NCI-H187 treated with DMSO at 0.1 percent for 48 hours (cell line): ENCODE results near the gene ALDH9A1.
"Not testable (repeated sequence)": the region's sequence is repeated elsewhere in the genome, so short reads cannot be mapped to it uniquely, and the experiment has no call there.

Experiments
- DNase-seq: peaks from one replicate; lab custom pipeline; 2025; lab: John Stamatoyannopoulos, UW

The ALDH9A1 gene

DNA sequence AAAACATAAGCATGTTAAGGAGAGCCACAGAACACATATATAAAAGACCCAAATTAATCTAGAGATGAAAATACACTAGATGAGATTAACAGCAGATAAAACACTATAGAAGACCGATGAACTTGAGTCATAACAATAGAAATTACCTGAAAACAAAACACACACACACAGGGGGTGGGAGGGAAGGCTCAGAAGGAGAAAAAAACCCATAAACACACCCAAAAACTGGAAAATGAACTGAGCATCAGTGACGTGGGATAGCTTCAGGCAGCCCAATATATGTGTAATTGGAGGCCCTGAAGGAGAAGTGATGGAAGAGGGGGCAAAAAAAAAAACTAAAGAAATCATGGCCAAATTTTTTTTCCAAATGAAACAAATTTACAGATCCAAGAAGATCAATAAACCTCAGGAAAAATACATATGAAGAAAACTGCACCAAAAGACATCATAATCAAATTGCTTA lies 11.4 kb downstream of the ALDH9A1 start:
- no peak for DNase-seq

- DNase-seq = no peak
Measured at GRCh38 chr1:165686121-165686970, 12.0 kb downstream of the ALDH9A1 start.

DNA sequence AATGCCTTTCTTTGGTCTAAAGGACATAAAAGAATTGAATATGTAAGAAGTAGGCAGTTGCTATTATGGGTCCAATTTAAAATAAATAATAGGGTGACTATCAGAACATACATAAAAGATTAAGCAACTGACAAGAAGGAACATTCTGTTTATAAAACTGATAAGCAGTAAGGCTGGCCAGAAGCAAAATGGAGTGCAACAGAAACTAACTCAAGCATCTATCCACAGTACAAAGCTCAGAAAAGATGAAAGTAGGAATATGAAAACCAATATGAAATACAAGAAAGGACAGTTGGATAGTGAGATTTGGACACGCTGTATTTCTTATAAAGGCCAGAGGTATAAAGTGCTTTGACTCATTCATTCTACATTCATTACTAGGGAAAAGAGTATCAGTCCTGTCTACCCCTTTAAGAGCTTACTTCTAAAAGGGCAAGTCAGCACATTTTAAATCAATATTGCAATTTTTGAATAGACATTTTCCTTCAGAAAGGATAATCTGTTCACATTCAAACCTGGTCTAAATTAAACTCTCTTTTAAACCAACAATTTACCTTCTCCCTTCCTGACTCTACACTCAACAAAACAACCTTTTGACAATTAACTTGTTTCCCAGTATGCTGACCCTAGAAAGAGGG lies 14.4 kb downstream of the ALDH9A1 start:
- no peak for DNase-seq

DNA sequence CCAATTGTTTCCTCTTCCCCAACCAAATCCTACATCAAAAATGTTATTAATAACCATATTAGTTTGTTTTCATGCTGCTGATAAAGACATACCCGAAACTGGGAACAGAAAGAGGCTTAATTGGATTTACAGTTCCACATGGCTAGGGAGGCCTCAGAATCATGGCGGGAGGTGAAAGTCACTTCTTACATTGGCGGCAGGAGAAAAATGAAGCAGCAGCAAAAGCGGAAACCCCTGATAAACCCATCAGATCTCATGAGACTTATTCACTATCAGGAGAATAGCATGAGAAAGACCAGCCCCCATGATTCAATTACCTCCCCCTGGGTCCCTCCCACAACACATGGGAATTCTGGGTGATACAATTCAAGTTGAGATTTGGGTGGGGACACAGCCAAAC lies 17.6 kb downstream of the ALDH9A1 start:
- not testable (repeated sequence) for DNase-seq

DNA sequence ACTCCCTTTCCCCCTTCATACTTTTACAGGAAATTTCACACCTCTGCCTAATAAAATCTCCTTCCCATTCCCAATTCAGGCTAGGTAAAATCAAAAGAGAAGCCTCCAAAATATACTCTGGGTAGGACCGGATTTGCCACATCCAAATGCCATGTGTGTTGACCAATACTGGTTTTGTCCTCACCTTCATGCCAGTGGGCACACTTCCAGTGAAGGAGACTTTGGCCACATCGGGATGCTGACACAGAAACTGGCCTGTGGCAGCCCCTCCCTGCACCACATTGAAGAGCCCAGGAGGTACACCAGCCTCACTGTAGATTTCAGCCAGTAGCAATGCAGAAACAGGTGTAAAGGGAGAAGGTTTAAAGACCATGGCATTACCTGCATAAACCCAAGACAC lies 18.1 kb downstream of the ALDH9A1 start:
- no peak for DNase-seq

DNA sequence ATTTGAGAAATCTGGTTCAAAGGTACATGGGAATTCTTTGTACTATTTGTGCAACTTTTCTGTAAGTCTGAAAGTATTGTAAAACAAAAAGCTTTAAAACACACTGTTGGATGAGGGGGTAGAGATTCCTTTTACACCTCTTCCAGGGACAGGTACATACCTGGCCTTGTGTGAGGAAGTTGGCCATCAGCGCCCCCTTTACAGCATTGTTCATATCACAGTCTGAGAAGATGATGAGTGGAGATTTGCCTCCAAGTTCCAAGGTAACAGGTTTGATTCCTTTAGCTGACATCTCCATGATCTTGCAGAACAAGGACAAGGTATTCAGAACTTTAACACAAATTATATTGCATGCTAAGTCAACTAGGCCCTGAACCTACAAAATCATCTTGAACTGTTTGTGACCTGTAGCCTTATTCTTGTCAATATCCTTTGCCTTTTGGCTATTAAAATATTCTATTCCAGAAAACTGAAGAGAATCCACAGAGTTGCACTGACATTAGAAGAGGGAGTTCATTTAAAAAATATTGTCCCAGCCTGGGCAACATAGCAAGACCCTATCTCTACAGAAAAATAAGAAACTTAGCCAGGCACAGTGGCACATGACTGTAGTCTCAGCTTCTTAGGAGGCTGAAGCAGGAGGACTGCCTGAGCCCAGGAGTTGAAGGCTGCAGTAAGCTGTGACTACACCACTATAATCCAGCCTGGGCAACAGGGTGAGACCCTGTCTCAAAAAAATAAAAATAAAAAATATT lies 18.9 kb downstream of the ALDH9A1 start:
- DNase-seq = no peak

- DNase-seq = no peak
Measured at GRCh38 chr1:165678509-165678908, 19.9 kb downstream of the ALDH9A1 start.

- DNase-seq = no peak
Measured at GRCh38 chr1:165675794-165676193, 22.6 kb downstream of the ALDH9A1 start.

DNA sequence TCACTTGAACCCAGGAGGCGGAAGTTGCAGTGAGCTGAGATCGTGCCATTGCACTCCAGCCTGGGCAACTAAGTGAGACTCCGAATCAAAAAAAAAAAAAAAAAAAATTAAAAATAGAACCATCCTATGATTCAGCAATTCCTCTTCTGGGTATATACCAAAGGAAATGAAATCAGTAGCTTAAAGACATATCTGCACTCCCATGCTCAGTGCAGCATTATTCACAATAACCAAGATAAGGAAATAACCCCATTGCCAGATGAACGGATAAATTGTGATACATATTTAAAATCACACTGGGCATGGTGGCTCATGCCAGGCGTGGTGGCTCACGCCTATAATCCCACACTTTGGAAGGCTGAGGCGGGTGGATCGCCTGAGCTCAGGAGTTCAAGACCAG lies 23.8 kb downstream of the ALDH9A1 start:
- no peak for DNase-seq

DNA sequence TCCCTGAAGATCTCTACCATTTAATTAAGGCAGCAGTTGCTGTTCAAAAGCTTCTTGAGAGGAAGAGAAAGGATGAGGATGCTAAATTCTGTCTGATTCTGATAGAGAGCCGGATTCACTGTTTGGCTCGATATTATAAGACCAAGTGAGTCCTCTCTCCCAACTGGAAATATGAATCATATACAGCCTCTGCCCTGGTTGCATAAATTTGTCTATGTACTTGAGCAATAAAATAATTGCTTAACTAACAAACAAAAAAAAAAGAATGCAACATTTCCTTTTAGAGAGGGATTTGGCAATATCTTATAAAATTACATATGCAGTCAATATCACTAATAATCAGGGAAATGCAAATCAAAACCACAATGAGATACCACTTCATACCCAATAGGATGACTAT lies 26.8 kb downstream of the ALDH9A1 start:
- no peak for DNase-seq

DNA sequence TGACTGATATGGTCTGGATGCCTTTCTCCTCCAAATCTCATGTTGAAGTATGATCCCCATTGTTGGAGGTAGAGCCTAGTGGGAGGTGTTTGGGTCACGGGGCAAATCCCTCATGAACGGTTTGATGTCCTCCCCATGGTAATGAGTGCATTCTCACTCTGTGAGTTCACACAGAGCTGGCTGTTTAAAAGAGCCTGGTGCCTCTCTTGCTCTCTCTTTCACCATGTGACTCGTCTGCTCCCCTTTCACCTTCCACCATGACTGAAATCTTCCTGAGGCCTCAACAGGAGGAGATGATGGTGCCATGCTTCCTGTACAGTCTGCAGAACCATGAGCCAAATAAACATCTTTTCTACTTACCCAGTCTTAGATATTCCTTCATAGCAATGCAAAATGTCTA lies 30.2 kb downstream of the ALDH9A1 start:
- no peak for DNase-seq

DNA sequence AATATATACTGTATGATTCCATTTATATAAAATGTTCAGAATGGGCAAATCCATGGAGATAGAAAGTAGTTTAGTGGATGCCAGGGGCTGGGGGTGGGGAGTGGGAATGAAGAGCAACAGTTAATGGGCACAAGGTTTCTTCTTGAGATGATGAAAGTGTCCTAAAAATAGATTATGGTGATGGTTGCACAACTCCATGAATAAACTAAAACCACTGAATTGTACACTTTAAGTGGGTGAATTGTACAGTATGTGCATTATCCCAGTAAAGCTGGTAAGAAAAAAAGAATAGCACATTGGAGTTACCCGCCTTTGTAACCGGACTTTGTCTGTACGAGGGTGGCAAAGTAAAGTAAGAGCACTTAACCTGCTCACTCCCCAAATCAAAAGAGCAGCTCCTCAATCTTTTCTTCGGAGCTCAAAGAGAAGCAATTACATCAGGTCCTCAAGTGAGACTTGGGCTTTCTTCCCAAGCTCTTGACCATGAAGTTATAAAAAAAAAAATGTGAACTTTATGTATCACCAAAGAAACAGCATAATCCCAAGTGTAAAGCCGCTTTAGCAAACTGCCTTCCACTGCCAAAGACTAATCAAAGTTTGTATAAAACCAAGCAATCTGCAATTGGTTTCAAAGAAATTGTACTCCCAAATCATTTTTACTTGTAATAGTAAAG lies 32.1 kb downstream of the ALDH9A1 start:
- no peak for DNase-seq

DNA sequence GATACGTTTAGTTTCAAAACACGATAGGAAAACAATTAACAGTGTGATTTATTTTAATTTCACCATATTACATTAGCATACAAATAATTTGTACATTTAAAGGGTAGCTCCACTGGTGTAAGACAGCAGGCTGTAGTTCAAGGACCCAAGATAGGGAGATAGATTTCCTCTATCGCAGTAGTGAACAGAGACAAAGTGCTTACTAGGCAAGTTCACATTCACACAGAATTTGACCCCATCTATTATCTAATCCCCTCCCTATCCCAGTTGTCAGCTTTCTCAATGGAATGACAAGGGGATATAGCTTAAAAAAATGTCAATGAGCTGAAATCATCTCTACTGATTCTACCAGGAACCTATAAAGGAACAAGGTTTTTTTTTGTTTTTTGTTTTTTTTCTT lies 36.2 kb downstream of the ALDH9A1 start:
- DNase-seq = no peak

GRCh38 chr1:165661703-165662102 lies 36.7 kb downstream of the ALDH9A1 start:
- DNase-seq = no peak

DNA sequence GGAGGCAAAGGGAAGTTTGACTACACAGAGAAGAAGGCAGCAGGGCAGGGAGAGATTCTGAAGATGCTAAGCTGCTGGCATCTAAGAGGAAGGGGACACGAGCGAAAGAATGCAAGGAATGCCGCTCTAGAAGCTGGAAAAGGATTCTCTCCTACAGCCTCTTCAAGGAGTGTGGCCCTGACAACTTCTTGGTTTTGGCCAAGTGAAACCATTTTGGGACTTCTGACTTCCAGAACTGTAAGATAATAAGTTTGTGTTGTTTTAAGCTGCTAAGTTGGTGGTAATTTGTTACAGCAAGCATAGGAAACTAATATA lies 38.8 kb downstream of the ALDH9A1 start:
- DNase-seq = no peak

DNA sequence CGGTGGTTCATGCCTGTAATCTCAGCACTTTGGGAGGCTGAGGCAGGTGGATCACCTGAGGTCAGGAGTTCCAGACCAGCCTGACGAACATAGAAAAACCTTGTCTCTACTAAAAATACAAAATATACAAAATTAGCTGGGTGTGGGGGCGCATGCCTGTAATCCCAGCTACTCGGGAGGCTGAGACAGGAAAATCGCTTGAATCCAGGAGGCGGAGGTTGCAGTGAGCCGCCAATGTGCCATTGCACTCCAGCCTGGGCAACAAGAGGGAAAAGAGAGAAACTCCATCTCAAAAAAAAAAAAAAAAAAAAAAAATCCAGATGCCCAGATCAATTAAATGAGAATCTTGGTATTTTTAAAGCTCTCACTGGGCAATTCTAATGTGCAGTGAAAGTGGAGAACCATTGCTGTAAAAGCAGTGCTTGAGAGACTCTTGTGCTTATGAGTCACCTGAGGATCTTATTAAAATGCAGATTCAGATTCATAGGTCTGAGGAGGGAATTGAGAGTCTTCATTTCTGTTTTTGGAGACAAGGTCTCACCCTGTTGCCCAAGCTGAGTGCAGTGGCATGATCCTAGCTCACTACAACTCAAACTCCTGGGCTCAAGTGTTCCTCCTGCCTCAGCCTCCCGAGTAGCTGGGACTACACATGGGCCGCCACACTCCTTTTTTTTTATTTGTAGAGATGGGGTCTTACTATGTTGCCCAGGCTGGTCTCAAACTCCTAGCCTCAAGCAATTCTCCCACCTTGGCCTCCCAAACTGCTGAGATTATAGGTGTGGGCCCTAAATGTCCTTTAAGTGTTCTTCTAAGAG lies 39.4 kb downstream of the ALDH9A1 start:
- DNase-seq = not testable (repeated sequence)

- DNase-seq = no peak
Measured at GRCh38 chr1:165650981-165651625, 47.3 kb downstream of the ALDH9A1 start.

GRCh38 chr1:165648919-165649572 lies 49.3 kb downstream of the ALDH9A1 start:
- DNase-seq = no peak

DNA sequence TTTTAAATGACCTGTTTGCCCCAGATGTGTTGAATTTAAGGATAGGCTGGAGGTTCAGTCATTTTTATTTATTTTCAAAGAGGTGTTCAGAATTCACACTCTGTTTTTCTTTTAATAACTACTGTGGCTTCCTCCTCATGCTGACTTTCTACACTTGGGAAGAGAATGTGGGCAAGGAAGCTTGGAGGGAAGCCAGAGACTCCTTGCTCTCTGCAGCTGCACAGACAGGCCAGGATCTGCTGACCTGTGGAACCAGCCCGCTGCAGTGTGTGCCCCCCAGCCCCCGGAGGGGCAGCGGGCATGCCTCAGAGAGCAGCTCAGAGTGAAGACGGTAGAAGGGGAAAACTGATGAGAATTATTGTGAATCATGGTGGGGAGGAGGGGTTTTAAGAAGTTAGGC lies 50.4 kb downstream of the ALDH9A1 start:
- no peak for DNase-seq

GRCh38 chr1:165647517-165647916 lies 50.8 kb downstream of the ALDH9A1 start:
- DNase-seq = no peak
